PC-9 (cell line): ENCODE results near the gene EXD3.

ENCODE experiments used
- CTCF ChIP-seq: fragments of 200-600 bp; sonication (generic); conservative IDR thresholded peaks from 2 replicates; pipeline ENCODE4 v1.6.1; 2017; ENCODE audit warnings: mixed run types, antibody characterized with exemption, mild to moderate bottlenecking, moderate library complexity
- EZH2 ChIP-seq: fragments of 200-600 bp; sonication (generic); IDR thresholded peaks from 2 replicates; pipeline ENCODE4 v1.8.0; 2017; ENCODE audit warnings: antibody characterized with exemption, low read depth

- TF ChIP-seq CTCF (no peak), EZH2 (no peak)
These were observed 34.6 kb upstream of the EXD3 start for GRCh38 chr9:137457406-137458193.
